H1 (cell line): Measurements from ENCODE around the gene NASP. TPM values are rescaled to one million over a fixed set of nuclear protein-coding genes. Genes with fewer than 3 reads are reported as not detected.
A peak's percentile ranks its signal among the peaks of the same experiment; 100 is the strongest.

Experiments
- CTCF ChIA-PET: fragments of 300-600 bp; sonication (Branson Sonifier 250); formaldehyde crosslinking; loops from one replicate; lab custom pipeline; 2021; ENCODE audit not compliant: partially characterized antibody; lab: Charles Lee
- POLR2A ChIA-PET: fragments of 300-600 bp; sonication (Branson Sonifier 250); formaldehyde crosslinking; loops from one replicate; lab custom pipeline; 2021; ENCODE audit warnings: inconsistent platforms; ENCODE audit not compliant: partially characterized antibody; lab: Charles Lee
- DNase-seq, 2 experiments: peaks; one replicate each; pipeline versions ENCODE4 v3.0.0 to v3.0.0-alpha.2; 2010 to 2022; ENCODE audit warnings: low spot score in 2 of 2, low read depth in 1 of 2, mixed read lengths in 1 of 2
- FAIRE-seq: peaks from 2 replicates; lab custom pipeline; 2011; peaks lifted over from hg19 to GRCh38; lab: Jason Lieb, UNC
- H2AFZ ChIP-seq: 2 replicates; pipeline ENCODE4 v1.8.1; 2012; ENCODE audit warnings: low read length, inconsistent platforms
- H2AK5ac ChIP-seq: 2 replicates; pipeline ENCODE4 v1.6.1; 2013; ENCODE audit warnings: low read depth, low read length
- H2BK120ac ChIP-seq: replicated peaks from 2 replicates; pipeline ENCODE3; 2013; ENCODE audit warnings: low read depth, low read length, inconsistent platforms
- H2BK12ac ChIP-seq: 2 replicates; pipeline ENCODE4 v1.6.1; 2013; ENCODE audit warnings: low read depth, low read length
- H2BK15ac ChIP-seq: 2 replicates; pipeline ENCODE4 v1.6.1; 2013; ENCODE audit warnings: low read length
- H2BK20ac ChIP-seq: 2 replicates; pipeline ENCODE4 v1.6.1; 2013; ENCODE audit warnings: low read length
- H2BK5ac ChIP-seq: 2 replicates; pipeline ENCODE4 v1.6.1; 2013; ENCODE audit warnings: low read depth, low read length
- H3K14ac ChIP-seq: 2 replicates; pipeline ENCODE4 v1.6.1; 2013; ENCODE audit warnings: inconsistent platforms; ENCODE audit not compliant: insufficient read length
- H3K18ac ChIP-seq: 2 replicates; pipeline ENCODE4 v1.6.1; 2013; ENCODE audit warnings: low read length; ENCODE audit errors: extremely low read depth
- H3K23ac ChIP-seq: 2 replicates; pipeline ENCODE4 v1.6.1; 2013; ENCODE audit warnings: inconsistent platforms; ENCODE audit not compliant: insufficient read length
- H3K23me2 ChIP-seq: 2 replicates; pipeline ENCODE4 v1.6.1; 2013; ENCODE audit warnings: low read depth, low read length
- H3K27ac ChIP-seq: 2 replicates; pipeline ENCODE4 v1.6.1; 2011; ENCODE audit warnings: low read depth, low read length, inconsistent platforms
- H3K27me3 ChIP-seq, 4 experiments: replicated peaks in 1 of 4; 1 replicate in 1 of 4; 2 replicates in 3 of 4; pipeline versions ENCODE4 v1.6.1 to v1.8.1; 2011 to 2013; ENCODE audit warnings: low read length in 3 of 4, mild to moderate bottlenecking in 3 of 4, inconsistent platforms in 2 of 4, mixed read lengths in 2 of 4, moderate library complexity in 1 of 4; ENCODE audit not compliant: control insufficient read depth in 3 of 4, insufficient read depth in 3 of 4; ENCODE audit errors: extremely low read depth in 1 of 4
- H3K36me3 ChIP-seq, 4 experiments: 2 replicates each; pipeline versions ENCODE4 v1.6.1 to v1.8.1; 2011 to 2013; ENCODE audit warnings: mild to moderate bottlenecking in 4 of 4, low read length in 3 of 4, moderate library complexity in 2 of 4, control low read depth in 1 of 4, inconsistent platforms in 1 of 4; ENCODE audit not compliant: insufficient read depth in 4 of 4, control insufficient read depth in 2 of 4
- H3K4ac ChIP-seq: replicated peaks from 2 replicates; pipeline ENCODE3; 2013; ENCODE audit warnings: low read length, low read depth, mixed read lengths, inconsistent platforms; ENCODE audit not compliant: insufficient read length
- H3K4me1 ChIP-seq, 4 experiments: replicated peaks in 1 of 4; 1 replicate in 1 of 4; 2 replicates in 3 of 4; pipeline versions ENCODE4 v1.6.1 to v1.8.1; 2011 to 2013; ENCODE audit warnings: low read length in 3 of 4, inconsistent platforms in 2 of 4, mixed read lengths in 1 of 4; ENCODE audit not compliant: insufficient read depth in 4 of 4, control insufficient read depth in 3 of 4
- H3K4me2 ChIP-seq, 2 experiments: 2 replicates each; pipeline versions ENCODE4 v1.6.1 to v1.8.1; 2011 to 2013; ENCODE audit warnings: low read depth in 2 of 2, low read length in 2 of 2, control low read depth in 1 of 2, inconsistent platforms in 1 of 2, mild to moderate bottlenecking in 1 of 2; ENCODE audit not compliant: insufficient read depth in 1 of 2
- H3K4me3 ChIP-seq, 4 experiments: fragments of 200-600, 300-600 bp in 1 of 4; sonication (generic), shearing (Covaris generic), sonication (Bioruptor Twin) in 1 of 4; 2 replicates each; pipeline versions ENCODE4 v1.5.1 to v1.8.1; 2011 to 2016; ENCODE audit warnings: low read length in 4 of 4, low read depth in 3 of 4, control low read depth in 2 of 4, inconsistent platforms in 2 of 4, mild to moderate bottlenecking in 2 of 4, mixed read lengths in 1 of 4, moderate library complexity in 1 of 4; ENCODE audit not compliant: insufficient read depth in 2 of 4; ENCODE audit errors: extremely low read depth in 1 of 4
- H3K56ac ChIP-seq: replicated peaks from 2 replicates; pipeline ENCODE3; 2013; ENCODE audit warnings: low read depth, mild to moderate bottlenecking, mixed read lengths, low read length, inconsistent platforms; ENCODE audit not compliant: insufficient read length
- H3K79me1 ChIP-seq: 2 replicates; pipeline ENCODE4 v1.6.1; 2013; ENCODE audit warnings: low read depth, low read length, control low read depth
- H3K79me2 ChIP-seq, 2 experiments: 2 replicates each; pipeline versions ENCODE4 v1.6.1 to v1.8.1; 2012 to 2013; ENCODE audit warnings: low read length in 2 of 2, mild to moderate bottlenecking in 2 of 2, inconsistent platforms in 1 of 2; ENCODE audit not compliant: insufficient read depth in 2 of 2, control insufficient read depth in 1 of 2
- H3K9ac ChIP-seq, 4 experiments: replicated peaks in 1 of 4; 1 replicate in 1 of 4; 2 replicates in 3 of 4; pipeline versions ENCODE4 v1.6.1 to v1.8.1; 2011 to 2013; ENCODE audit warnings: low read depth in 3 of 4, low read length in 3 of 4, control low read depth in 2 of 4, mild to moderate bottlenecking in 2 of 4, moderate library complexity in 2 of 4, inconsistent platforms in 1 of 4; ENCODE audit errors: extremely low read depth in 1 of 4
- H3K9me3 ChIP-seq, 2 experiments: 2 replicates each; pipeline versions ENCODE4 v1.6.1 to v1.8.1; 2012 to 2013; ENCODE audit warnings: mild to moderate bottlenecking in 2 of 2, moderate library complexity in 2 of 2, control low read depth in 1 of 2, inconsistent platforms in 1 of 2, low read depth in 1 of 2, low read length in 1 of 2, mixed read lengths in 1 of 2; ENCODE audit not compliant: insufficient read depth in 2 of 2
- H4K20me1 ChIP-seq, 2 experiments: replicated peaks in 1 of 2; 2 replicates each; pipeline versions ENCODE3 to v1.8.1; 2011 to 2013; ENCODE audit warnings: inconsistent platforms in 2 of 2, low read length in 2 of 2, mild to moderate bottlenecking in 1 of 2; ENCODE audit not compliant: insufficient read depth in 2 of 2, control insufficient read depth in 1 of 2
- H4K5ac ChIP-seq: 2 replicates; pipeline ENCODE4 v1.6.1; 2013; ENCODE audit warnings: low read length, low read depth, mixed read lengths, inconsistent platforms; ENCODE audit not compliant: insufficient read length
- H4K8ac ChIP-seq: 2 replicates; pipeline ENCODE4 v1.8.0; 2013; ENCODE audit warnings: mild to moderate bottlenecking, moderate library complexity, low read length, inconsistent platforms; ENCODE audit not compliant: insufficient read depth; ENCODE audit errors: extremely low read depth
- H4K91ac ChIP-seq: replicated peaks from 2 replicates; pipeline ENCODE3; 2013; ENCODE audit warnings: low read length, mixed read lengths, inconsistent platforms; ENCODE audit not compliant: insufficient read length
- BACH1 ChIP-seq: IDR thresholded peaks from 2 replicates; pipeline ENCODE4 v1.6.1; 2012; ENCODE audit warnings: low read length, improper control_type of control experiment
- CREB1 ChIP-seq: IDR thresholded peaks from 2 replicates; pipeline ENCODE4 v1.6.1; 2012; ENCODE audit warnings: inconsistent platforms
- CTBP2 ChIP-seq: IDR thresholded peaks from 2 replicates; pipeline ENCODE4 v1.7.0; 2011; ENCODE audit warnings: borderline replicate concordance, mild to moderate bottlenecking, moderate library complexity, mixed read lengths, low read length; ENCODE audit not compliant: insufficient read depth, insufficient read length
- HDAC6 ChIP-seq: IDR thresholded peaks from one replicate; pipeline ENCODE4 v1.7.1; 2012; ENCODE audit warnings: low read depth, mild to moderate bottlenecking, inconsistent platforms, low read length, moderate library complexity
- KDM1A ChIP-seq: fragments of 200-600, 300-600 bp; sonication (generic); IDR thresholded peaks from 2 replicates; pipeline ENCODE4 v1.7.1; 2016; ENCODE audit warnings: mild to moderate bottlenecking, low read length, borderline replicate concordance
- NANOG ChIP-seq: IDR thresholded peaks from 2 replicates; pipeline ENCODE4 v1.6.1; 2011; ENCODE audit warnings: low read length, low read depth, mild to moderate bottlenecking, inconsistent platforms; ENCODE audit not compliant: insufficient read depth, poor library complexity, severe bottlenecking
- PHF8 ChIP-seq: fragments of 200-600 bp; sonication (generic); conservative IDR thresholded peaks from 2 replicates; pipeline ENCODE4 v1.7.1; 2012; ENCODE audit warnings: low read depth, mild to moderate bottlenecking, inconsistent platforms, low read length, moderate library complexity
- POU5F1 ChIP-seq: IDR thresholded peaks from 2 replicates; pipeline ENCODE4 v1.6.1; 2011; ENCODE audit warnings: low read depth, mild to moderate bottlenecking, low read length, moderate library complexity
- TAF1 ChIP-seq: IDR thresholded peaks from 2 replicates; pipeline ENCODE4 v1.6.1; 2011; ENCODE audit warnings: mild to moderate bottlenecking, low read depth, low read length
- TCF12 ChIP-seq: IDR thresholded peaks from 2 replicates; pipeline ENCODE4 v1.6.1; 2011; ENCODE audit warnings: low read depth, mild to moderate bottlenecking, low read length
- WGBS, 2 experiments: shearing (Covaris generic) in 1 of 2; methylation state at CpG; one replicate each; pipeline versions ENCODE4 v1.1.6 to v1.1.7; 2013 to 2015; ENCODE audit warnings: low lambda C conversion rate in 2 of 2, mixed read lengths in 2 of 2, inconsistent platforms in 1 of 2, low coverage in 1 of 2, missing lambda C conversion rate in 1 of 2; ENCODE audit not compliant: insufficient replicate concordance in 2 of 2, insufficient coverage in 1 of 2, insufficient read length in 1 of 2; ENCODE audit errors: extremely low coverage in 1 of 2, missing lambda C conversion rate in 1 of 2; 5-methylcytosine and 5-hydroxymethylcytosine counted together
- polyA plus RNA-seq, 7 experiments: library from polyadenylated mRNA; depleted of rRNA in 3 of 7; stranded (reverse) in 5 of 7; unstranded in 2 of 7; fragments of >200 nt in 5 of 7; fragments of 200-250 nt in 2 of 7; gene quantifications; 1 replicate in 5 of 7; 2 replicates in 1 of 7; 4 replicates in 1 of 7; pipeline versions ENCODE4 v1.2.1 to v1.2.3, GENCODE V29; 2011 to 2013; ENCODE audit warnings: missing spikeins in 2 of 7, mixed read lengths in 2 of 7
- total RNA-seq: library from RNA; stranded (reverse); fragmentation: NEBNext Ultra II Directional; extraction: Animal tissue kit (Norgen Biotek cat#: 25700); gene quantifications from 2 replicates; pipeline ENCODE4 v1.2.1, GENCODE V29; 2021

NASP gene
- total and polyA plus RNA-seq, 2 of the 8 experiments (the other 6 are each of a cell fraction or from before 2014, with no cell fraction given): 263 to 647 TPM

DNA sequence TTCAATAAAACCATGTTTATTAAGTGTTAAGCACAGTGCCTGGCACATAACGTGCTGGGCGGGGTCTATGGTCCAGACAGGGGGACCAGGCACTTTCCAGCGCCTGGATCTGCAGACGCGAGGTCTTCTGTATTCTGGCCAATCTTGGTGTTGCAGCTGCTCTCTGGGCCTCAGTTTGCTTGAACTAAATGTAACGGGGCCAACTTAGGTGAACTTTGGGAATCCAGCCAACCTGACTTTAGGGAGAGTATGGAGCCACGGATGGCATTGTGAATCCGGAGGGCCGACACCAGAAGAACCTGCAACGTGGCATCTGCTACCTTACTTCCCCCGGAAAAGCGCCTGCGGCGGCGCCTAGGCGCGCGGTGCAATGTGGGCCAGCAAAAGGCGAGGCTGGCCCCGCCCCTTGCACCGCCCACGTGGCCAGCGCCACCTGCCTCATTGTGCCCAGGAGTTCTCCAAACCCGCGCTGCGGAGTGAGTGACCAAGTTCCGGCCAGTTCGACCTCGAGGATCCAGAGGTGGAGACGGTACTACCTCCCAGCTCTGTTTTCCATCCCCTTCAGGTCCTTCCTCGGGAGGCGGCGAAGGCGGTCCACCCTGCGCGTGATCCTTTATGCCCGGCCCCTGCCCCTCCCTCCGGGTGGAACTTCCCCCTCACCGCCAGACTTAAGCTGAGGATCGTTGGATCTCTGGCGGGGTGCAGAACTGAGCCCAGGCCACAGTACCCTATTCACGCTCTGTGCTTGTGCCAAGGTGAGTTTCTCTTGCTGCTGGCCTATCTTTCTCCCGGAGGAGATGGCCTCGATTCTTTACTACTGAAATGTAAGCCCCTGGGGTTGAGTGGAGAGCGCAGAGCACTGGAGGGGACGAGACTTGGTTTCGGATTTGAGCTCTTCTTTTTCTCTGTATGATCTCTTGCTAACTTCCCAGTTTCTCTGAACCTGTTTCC is 33.2 kb upstream of the NASP start, which contains the start of gene AKR1A1:
Gene AKR1A1 (plus strand): TSS at position 426 of the 951 bp plus-strand sequence. CDS start 10,969 bp downstream, outside the sequence.
- peak within 1 kb of the TSS; percentile 92 for H4K5ac ChIP-seq
- peak within 1 kb of the TSS; percentile 87; the same call in 1 of the 2 replicates for H2BK12ac ChIP-seq
- peak within 1 kb of the TSS; percentile 82 to 95 (median 90) for H3K4me3 ChIP-seq
- ChIA-PET POLR2A (interaction anchor here (0.7 to 35.7 kb wide), 19 partner anchors 9 to 829 kb away, joined by 3 to 741 read pairs (median 6); partner anchors contain the start of genes CCDC163, MMACHC, MUTYH and NASP), CTCF (interaction anchor here (0.5 to 2.5 kb wide), 6 partner anchors 15 to 594 kb away, joined by 3 to 20 read pairs (median 6); no protein-coding TSS in a partner anchor)
- peak within 1 kb of the TSS; percentile 24; the same call in 1 of the 2 replicates for H2AK5ac ChIP-seq
- H4K8ac ChIP-seq: peak within 1 kb of the TSS; percentile 93; the same call in 1 of the 2 replicates
- peak within 1 kb of the TSS; percentile 59 to 76 for H3K4me2 ChIP-seq
- peak; percentile 78 to 93 for DNase-seq
- WGBS, 2 experiments: 7% methylated on average over 46 of the region's 47 CpGs; no CpG with 5 or more reads in 1 of the 2 experiments
- H3K4ac ChIP-seq: peak within 1 kb of the TSS; percentile 87
- peak within 1 kb of the TSS; percentile 93; the same call in 1 of the 2 replicates for H2BK15ac ChIP-seq
- peak within 1 kb of the TSS; percentile 69 for H2BK120ac ChIP-seq
- peaks cover 0 to 4% (median 1%) of the 10 kb centered on the region in 4 experiments; a peak in 3 of 7 replicates for H3K4me1 ChIP-seq
- H3K79me1 ChIP-seq: peaks cover 6% of the 10 kb centered on the region; the same call in 1 of the 2 replicates
- peaks cover under 1 to 4% of the 10 kb centered on the region in 2 experiments for H4K20me1 ChIP-seq
- H3K79me2 ChIP-seq: peaks cover 10 to 40% of the 10 kb centered on the region in 2 experiments
- no peak within 1 kb of the TSS for H2BK20ac ChIP-seq
- peaks cover 5 to 28% (median 14%) of the 10 kb centered on the region in 4 experiments for H3K36me3 ChIP-seq
- peak within 1 kb of the TSS; percentile 96 for H2BK5ac ChIP-seq
- H4K91ac ChIP-seq: peak within 1 kb of the TSS; percentile 81
- no peak within 1 kb of the TSS for H3K14ac ChIP-seq
- H3K23me2 ChIP-seq: peaks cover 8% of the 10 kb centered on the region
- no peak for FAIRE-seq
- H3K9ac ChIP-seq: peak within 1 kb of the TSS; percentile 88 to 96 (median 92)
- H3K27ac ChIP-seq: peak within 1 kb of the TSS; percentile 88
- no peaks in the 10 kb centered on the region for H3K9me3 ChIP-seq
- H3K23ac ChIP-seq: no peak within 1 kb of the TSS
- H3K18ac ChIP-seq: peak within 1 kb of the TSS; percentile 99
- H2AFZ ChIP-seq: peak within 1 kb of the TSS; percentile 6; the same call in 1 of the 2 replicates
- peak within 1 kb of the TSS; percentile 85 for H3K56ac ChIP-seq
- H3K27me3 ChIP-seq: no peaks in the 10 kb centered on the region
- peak; percentile 50; the same call in 1 of the 2 replicates for TF ChIP-seq CREB1
- no peak for TF ChIP-seq HDAC6
- TF ChIP-seq NANOG: no peak
- TF ChIP-seq TAF1: peak; percentile 96
- no peak for TF ChIP-seq POU5F1
- no peak for TF ChIP-seq CTBP2
- TF ChIP-seq KDM1A: peak; percentile 31; the same call in 1 of the 2 replicates
- no peak for TF ChIP-seq TCF12
- peak; percentile 90 for TF ChIP-seq PHF8
- TF ChIP-seq BACH1: no peak
